ENCODE results near the gene HNRNPF.

The HNRNPF gene

GRCh38 chr10:43403911-43404703 is 4.9 kb downstream of the HNRNPF start:
- Histone ChIP-seq H3K27ac (peak overlapping the region in 9 of 11 experiments; percentile 99 to 100 (median 100); a peak in 16 of 22 replicates), H3K4me2 (peak overlapping the region; percentile 90 to 100 (median 96)), H3K4me3 (peak overlapping the region; percentile 76 to 95 (median 86)), H3K4me1 (peaks cover 66 to 71% (median 69%) of the 10 kb centered on the region in 10 experiments), H3K9me3 (replicated peaks in 1 of 11) (no peaks in the 10 kb centered on the region), H3K9ac (peak overlapping the region; percentile 58 to 100 (median 99); a peak in 21 of 22 replicates), H3K27me3 (no peaks in the 10 kb centered on the region), H3K36me3 (peaks cover 35 to 80% (median 65%) of the 10 kb centered on the region in 11 experiments), H4K20me1 (peaks cover 80 to 93% (median 83%) of the 10 kb centered on the region in 11 experiments)
- no peak for TF ChIP-seq Cebpa-rat (IDR thresholded peaks at IDR 0.05)

DNA sequence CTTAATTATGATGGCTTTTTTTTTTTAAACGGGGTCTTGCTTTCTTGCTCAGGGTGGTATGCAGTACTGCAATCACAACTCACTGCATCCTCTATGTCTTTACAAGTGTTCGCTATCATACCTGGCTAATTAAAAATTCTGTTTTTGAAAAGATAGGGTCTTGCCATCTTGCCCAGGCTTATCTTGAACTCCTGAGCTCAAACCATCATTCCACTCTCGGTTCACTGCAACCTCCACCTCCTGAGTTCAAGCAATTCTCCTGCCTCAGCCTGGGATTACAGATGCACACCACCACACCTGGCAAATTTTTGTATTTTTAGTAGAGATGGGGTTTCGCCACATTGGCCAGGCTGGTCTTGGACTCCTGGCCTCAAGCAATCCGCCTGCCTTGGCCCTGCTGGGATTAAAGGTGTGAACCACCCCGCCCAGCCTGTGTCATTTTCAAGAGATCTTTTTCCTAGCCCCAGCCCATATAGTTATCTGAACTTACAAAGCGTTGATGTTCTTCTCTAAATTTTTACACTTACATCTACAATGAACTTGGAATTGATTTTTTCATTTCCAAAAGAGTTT is 6.0 kb downstream of the HNRNPF start:
- peaks cover 36 to 92% (median 74%) of the 10 kb centered on the region in 11 experiments for H3K36me3 ChIP-seq
- H3K4me1 ChIP-seq = peaks cover 77 to 82% (median 81%) of the 10 kb centered on the region in 10 experiments
- TF ChIP-seq Cebpa-rat (IDR thresholded peaks at IDR 0.05) = no peak
- peak overlapping the region; percentile 90 to 100 (median 96) for H3K4me2 ChIP-seq
- H3K27me3 ChIP-seq = no peaks in the 10 kb centered on the region
- H3K9me3 ChIP-seq (replicated peaks in 1 of 11) = no peaks in the 10 kb centered on the region
- peak overlapping the region in 5 of 11 experiments; percentile 14 to 99 (median 39); a peak in 8 of 22 replicates for H3K27ac ChIP-seq
- H3K4me3 ChIP-seq = peak overlapping the region in 6 of 10 experiments; percentile 20 to 92 (median 43); a peak in 9 of 20 replicates
- H4K20me1 ChIP-seq = peaks cover 91 to 97% (median 94%) of the 10 kb centered on the region in 11 experiments
- peak overlapping the region; percentile 15 to 100 (median 99); a peak in 15 of 22 replicates for H3K9ac ChIP-seq

- Histone ChIP-seq H3K27me3 (no peaks in the 10 kb centered on the region), H3K4me1 (peaks cover 79 to 88% (median 83%) of the 10 kb centered on the region in 10 experiments), H3K4me3 (peak overlapping the region in 6 of 10 experiments; percentile 10 to 84 (median 28); a peak in 8 of 20 replicates), H3K4me2 (peak overlapping the region; percentile 90 to 100 (median 96)), H3K36me3 (peaks cover 36 to 93% (median 74%) of the 10 kb centered on the region in 11 experiments), H4K20me1 (peaks cover 92 to 100% (median 100%) of the 10 kb centered on the region in 11 experiments), H3K9ac (peak overlapping the region; percentile 54 to 100 (median 66); a peak in 20 of 22 replicates), H3K27ac (peak overlapping the region; percentile 12 to 96 (median 18); a peak in 10 of 22 replicates), H3K9me3 (replicated peaks in 1 of 11) (no peaks in the 10 kb centered on the region)
- TF ChIP-seq Cebpa-rat (IDR thresholded peaks at IDR 0.05) = no peak
Measured at GRCh38 chr10:43402176-43402575, 6.8 kb downstream of the HNRNPF start.

DNA sequence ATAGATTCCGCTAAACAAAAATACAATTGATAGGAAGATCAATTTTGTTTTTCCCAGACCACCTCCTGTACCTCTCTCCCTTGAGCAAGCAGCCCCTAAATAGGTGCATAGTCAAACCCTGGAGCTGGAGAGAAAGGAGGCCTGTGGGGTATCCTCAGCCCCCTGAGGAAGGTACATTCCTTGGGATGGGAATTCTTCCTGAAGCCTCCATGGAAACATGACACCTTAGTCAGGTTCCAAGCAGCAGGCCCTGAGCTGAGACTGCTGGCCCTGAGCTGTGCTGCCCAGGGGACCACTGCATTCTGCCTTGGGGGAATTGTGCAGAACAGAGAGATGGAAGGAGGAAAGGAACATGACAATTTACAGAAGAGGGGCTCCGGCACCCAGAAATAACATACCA is 7.4 kb downstream of the HNRNPF start:
- Histone ChIP-seq H3K4me2 (peak overlapping the region; percentile 90 to 100 (median 96)), H3K4me1 (peaks cover 79 to 88% (median 83%) of the 10 kb centered on the region in 10 experiments), H3K4me3 (peak overlapping the region in 8 of 10 experiments; percentile 10 to 84 (median 38); a peak in 13 of 20 replicates), H3K9ac (peak overlapping the region; percentile 54 to 100 (median 66); a peak in 20 of 22 replicates), H3K9me3 (replicated peaks in 1 of 11) (no peaks in the 10 kb centered on the region), H3K27ac (peak overlapping the region in 10 of 11 experiments; percentile 11 to 98 (median 30); a peak in 10 of 22 replicates), H3K27me3 (no peaks in the 10 kb centered on the region), H3K36me3 (peaks cover 36 to 88% (median 73%) of the 10 kb centered on the region in 11 experiments), H4K20me1 (peaks cover 89 to 98% (median 97%) of the 10 kb centered on the region in 11 experiments)
- TF ChIP-seq Cebpa-rat (IDR thresholded peaks at IDR 0.05) = no peak

DNA sequence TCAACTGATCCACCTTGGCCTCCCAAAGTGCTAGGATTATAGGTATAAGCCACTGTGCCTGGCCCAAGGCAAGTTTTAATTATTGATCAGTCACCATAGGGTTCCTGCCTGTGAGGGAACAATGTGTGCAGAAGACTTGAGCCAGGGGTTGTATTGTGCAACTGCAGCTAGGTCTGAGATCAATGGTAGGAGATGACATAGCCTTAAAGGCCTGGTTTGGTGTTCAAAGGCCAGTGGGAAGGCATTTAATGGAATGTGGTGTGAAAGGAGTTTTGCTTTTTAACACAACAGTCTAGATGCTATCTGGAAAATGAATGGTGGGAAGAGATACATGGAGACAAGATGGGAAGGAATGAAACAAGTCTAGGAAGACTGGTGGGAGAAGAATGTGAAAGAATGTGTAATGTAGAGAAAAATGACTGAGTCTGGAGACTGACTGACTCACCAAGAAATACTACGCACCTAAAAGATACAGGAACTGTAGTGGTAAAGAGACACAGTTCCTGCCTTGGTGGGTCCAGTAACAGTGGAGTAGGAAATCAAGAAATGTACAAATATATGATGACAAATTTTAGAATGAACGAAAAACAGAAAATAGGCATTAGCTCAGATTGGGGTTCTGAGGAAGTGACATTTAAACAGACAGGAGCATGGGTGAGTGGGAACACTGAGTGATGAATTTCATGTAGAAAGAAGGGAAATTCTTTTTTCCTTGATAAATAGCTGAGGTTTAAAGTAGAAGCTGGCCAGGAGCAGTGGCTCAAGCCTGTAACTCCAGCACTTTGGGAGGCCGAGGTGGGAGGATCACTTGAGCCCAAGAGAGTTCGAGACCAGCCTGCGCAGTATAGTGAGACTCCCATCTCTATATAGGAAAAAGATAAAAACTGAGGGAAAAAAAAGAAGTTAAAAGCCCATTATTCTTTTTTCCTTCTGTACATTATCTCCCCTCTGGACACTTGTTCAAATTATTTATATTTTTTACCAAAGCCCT is 9.4 kb downstream of the HNRNPF start:
- Histone ChIP-seq H3K27me3 (no peaks in the 10 kb centered on the region), H3K9me3 (replicated peaks in 1 of 11) (no peaks in the 10 kb centered on the region), H3K27ac (peak overlapping the region in 10 of 11 experiments; percentile 89 to 98 (median 96); a peak in 20 of 22 replicates), H3K36me3 (peaks cover 39 to 88% (median 81%) of the 10 kb centered on the region in 11 experiments), H3K4me3 (peak overlapping the region in 7 of 10 experiments; percentile 32 to 85 (median 73); a peak in 13 of 20 replicates), H3K4me1 (peaks cover 77 to 92% (median 85%) of the 10 kb centered on the region in 10 experiments), H3K9ac (peak overlapping the region; percentile 89 to 98 (median 95); a peak in 21 of 22 replicates), H4K20me1 (peaks cover 88 to 98% (median 96%) of the 10 kb centered on the region in 11 experiments), H3K4me2 (peak overlapping the region; percentile 90 to 100 (median 96))
- TF ChIP-seq Cebpa-rat (IDR thresholded peaks at IDR 0.05) = peak in 4 of 11 experiments; percentile 12 to 70 (median 24); a peak in 4 of 22 replicates

GRCh38 chr10:43398939-43399319 is 10.1 kb downstream of the HNRNPF start:
- Histone ChIP-seq H3K9ac (peak overlapping the region; percentile 89 to 98 (median 95); a peak in 21 of 22 replicates), H3K4me2 (peak overlapping the region; percentile 90 to 100 (median 96)), H3K27me3 (no peaks in the 10 kb centered on the region), H3K27ac (peak overlapping the region; percentile 89 to 98 (median 96); a peak in 19 of 22 replicates), H3K9me3 (replicated peaks in 1 of 11) (no peaks in the 10 kb centered on the region), H3K4me1 (peaks cover 77 to 92% (median 85%) of the 10 kb centered on the region in 10 experiments), H3K36me3 (peaks cover 40 to 88% (median 81%) of the 10 kb centered on the region in 11 experiments), H4K20me1 (peaks cover 88 to 98% (median 96%) of the 10 kb centered on the region in 11 experiments), H3K4me3 (peak overlapping the region in 9 of 10 experiments; percentile 66 to 85 (median 73); a peak in 15 of 20 replicates)
- TF ChIP-seq Cebpa-rat (IDR thresholded peaks at IDR 0.05) = no peak

DNA sequence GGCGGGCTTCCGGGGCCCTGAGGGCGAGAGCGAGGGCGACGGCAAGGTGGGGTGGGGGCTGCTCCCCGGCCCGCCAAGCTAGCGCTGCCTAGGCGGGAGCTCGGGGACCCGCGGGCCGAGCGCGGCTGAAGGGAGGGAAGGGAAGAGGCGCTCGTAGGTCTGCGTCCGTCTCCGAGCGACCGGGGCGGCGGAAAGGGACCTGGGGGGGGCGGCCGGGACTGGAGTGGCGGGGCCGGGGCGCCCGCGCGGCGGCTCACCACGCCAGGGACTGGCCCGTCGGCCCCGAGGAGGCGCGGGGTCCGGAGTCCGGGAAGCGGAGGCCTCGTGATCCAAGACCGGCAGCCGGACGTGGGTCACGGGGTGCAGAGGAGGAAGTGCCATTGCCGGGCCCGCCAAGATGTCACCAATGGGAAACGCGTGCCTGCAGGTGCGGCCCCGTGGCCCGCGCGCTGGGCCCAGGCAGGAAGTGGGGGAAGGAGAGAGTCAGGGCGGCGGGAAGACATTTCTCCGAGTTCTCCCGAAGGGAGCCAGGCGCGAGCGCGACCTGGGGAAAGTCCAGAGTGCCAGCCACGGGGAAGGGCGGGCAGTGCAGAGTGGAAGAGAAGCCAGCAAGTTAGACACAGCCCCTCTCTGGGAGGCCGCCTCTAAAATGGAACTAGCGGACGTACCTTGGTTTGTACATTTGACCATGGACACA is 11.9 kb downstream of the HNRNPF start:
- Histone ChIP-seq H3K36me3 (peaks cover 45 to 88% (median 81%) of the 10 kb centered on the region in 11 experiments), H3K4me2 (peak overlapping the region; percentile 90 to 100 (median 96)), H3K27me3 (no peaks in the 10 kb centered on the region), H3K4me1 (peaks cover 74 to 91% (median 82%) of the 10 kb centered on the region in 10 experiments), H3K9ac (peak overlapping the region; percentile 89 to 98 (median 95)), H3K9me3 (replicated peaks in 1 of 11) (no peaks in the 10 kb centered on the region), H3K4me3 (peak overlapping the region; percentile 66 to 88 (median 76)), H4K20me1 (peaks cover 88 to 98% (median 96%) of the 10 kb centered on the region in 11 experiments), H3K27ac (peak overlapping the region; percentile 89 to 98 (median 96))
- no peak for TF ChIP-seq Cebpa-rat (IDR thresholded peaks at IDR 0.05)

All from BLaER1 treated with 17β-estradiol and CSF1 and Interleukin-3, amounts not matched to agents 10 nM and 100 nM (cell line).